Subcutaneous abdominal adipose tissue (tissue), 5 donors: ENCODE measurements around the gene BAX.

Experiments
- H3K27ac ChIP-seq: one replicate; pipeline ENCODE4 v1.7.0; 2013; ENCODE audit warnings: low read depth, mild to moderate bottlenecking, inconsistent platforms, low read length, moderate library complexity
- H3K27me3 ChIP-seq, 5 donors: one replicate each; pipeline ENCODE4 v1.7.0; 2013; ENCODE audit warnings: low read length in 5 of 5, inconsistent platforms in 1 of 5; ENCODE audit not compliant: control insufficient read depth in 5 of 5, insufficient read depth in 4 of 5
- H3K36me3 ChIP-seq, 5 donors: one replicate each; pipeline ENCODE4 v1.7.0; 2013; ENCODE audit warnings: low read length in 5 of 5; ENCODE audit not compliant: control insufficient read depth in 5 of 5, insufficient read depth in 5 of 5
- H3K4me1 ChIP-seq, 5 donors: one replicate each; pipeline ENCODE4 v1.7.0; 2013; ENCODE audit warnings: low read length in 5 of 5, mild to moderate bottlenecking in 3 of 5, moderate library complexity in 1 of 5; ENCODE audit not compliant: control insufficient read depth in 5 of 5, insufficient read depth in 5 of 5
- H3K4me3 ChIP-seq, 5 donors: one replicate each; pipeline ENCODE4 v1.7.0; 2013; ENCODE audit warnings: low read length in 5 of 5, low read depth in 1 of 5
- H3K9ac ChIP-seq, 5 donors: one replicate each; pipeline ENCODE4 v1.7.0; 2013; ENCODE audit warnings: low read length in 5 of 5, mild to moderate bottlenecking in 4 of 5, moderate library complexity in 3 of 5
- H3K9me3 ChIP-seq, 5 donors: one replicate each; pipeline ENCODE4 v1.7.0; 2013; ENCODE audit warnings: low read length in 5 of 5; ENCODE audit not compliant: control insufficient read depth in 5 of 5
- donor health status: healthy.
- donor health status: healthy.
- donor health status: healthy.
- donor health status: healthy.
- donor health status: healthy.

BAX gene

GRCh38 chr19:48928164-48929025 lies 26.3 kb upstream of the BAX start:
- Histone ChIP-seq H3K4me1 (peaks cover 2 to 12% (median 5%) of the 10 kb centered on the region in 5 donors), H3K36me3 (peaks cover 0 to under 1% (median 0%) of the 10 kb centered on the region in 5 donors), H3K27ac (no peak overlapping the region), H3K9ac (no peak overlapping the region), H3K4me3 (no peak overlapping the region), H3K27me3 (peaks cover 0 to 10% (median 7%) of the 10 kb centered on the region in 5 donors), H3K9me3 (no peaks in the 10 kb centered on the region)

GRCh38 chr19:48933382-48933932 lies 21.2 kb upstream of the BAX start, which contains the start of gene DHDH:
Gene DHDH (plus strand): TSS chr19:48933699. CDS start chr19:48933722, 23 bp downstream.
- Histone ChIP-seq H3K9ac (peak within 1 kb of the TSS in 2 of 5 donors; percentile 35 to 38), H3K4me1 (peaks cover 2 to 18% (median 9%) of the 10 kb centered on the region in 5 donors), H3K9me3 (no peaks in the 10 kb centered on the region), H3K27ac (no peak within 1 kb of the TSS), H3K4me3 (peak within 1 kb of the TSS; percentile 43 to 71 (median 57)), H3K27me3 (peaks cover 0 to 19% (median 10%) of the 10 kb centered on the region in 5 donors), H3K36me3 (no peaks in the 10 kb centered on the region)

GRCh38 chr19:48934837-48935236 lies 19.8 kb upstream of the BAX start:
- Histone ChIP-seq H3K9ac (no peak overlapping the region), H3K27me3 (peaks cover 0 to 19% (median 10%) of the 10 kb centered on the region in 5 donors), H3K4me3 (no peak overlapping the region), H3K9me3 (no peaks in the 10 kb centered on the region), H3K27ac (no peak overlapping the region), H3K36me3 (no peaks in the 10 kb centered on the region), H3K4me1 (peaks cover 2 to 17% (median 9%) of the 10 kb centered on the region in 5 donors)

GRCh38 chr19:48935864-48936263 lies 18.8 kb upstream of the BAX start:
- Histone ChIP-seq H3K36me3 (no peaks in the 10 kb centered on the region), H3K27me3 (peaks cover 0 to 19% (median 10%) of the 10 kb centered on the region in 5 donors), H3K9me3 (peaks cover under 1 to 6% (median 4%) of the 10 kb centered on the region in 5 donors), H3K9ac (no peak overlapping the region), H3K4me3 (no peak overlapping the region), H3K4me1 (peaks cover 2 to 17% (median 9%) of the 10 kb centered on the region in 5 donors), H3K27ac (no peak overlapping the region)

- no peak overlapping the region for H3K27ac ChIP-seq
- H3K4me3 ChIP-seq = no peak overlapping the region
- peaks cover 0 to 14% (median 3%) of the 10 kb centered on the region in 5 donors for H3K27me3 ChIP-seq
- no peaks in the 10 kb centered on the region for H3K36me3 ChIP-seq
- H3K9me3 ChIP-seq = peaks cover 4 to 12% (median 7%) of the 10 kb centered on the region in 5 donors
- H3K9ac ChIP-seq = no peak overlapping the region
- H3K4me1 ChIP-seq = peaks cover 0 to 13% (median 6%) of the 10 kb centered on the region in 5 donors
Observed at GRCh38 chr19:48938256-48938655, 16.4 kb upstream of the BAX start.

GRCh38 chr19:48940902-48941301 lies 13.8 kb upstream of the BAX start:
- H3K27ac ChIP-seq = no peak overlapping the region
- peaks cover 0 to 5% (median 0%) of the 10 kb centered on the region in 5 donors for H3K4me1 ChIP-seq
- H3K9me3 ChIP-seq = peaks cover 4 to 12% (median 7%) of the 10 kb centered on the region in 5 donors
- no peaks in the 10 kb centered on the region for H3K27me3 ChIP-seq
- H3K4me3 ChIP-seq = peak overlapping the region in 1 of 5 donors; percentile 3
- no peak overlapping the region for H3K9ac ChIP-seq
- no peaks in the 10 kb centered on the region for H3K36me3 ChIP-seq

- Histone ChIP-seq H3K27me3 (no peaks in the 10 kb centered on the region), H3K9ac (no peak overlapping the region), H3K4me3 (no peak overlapping the region), H3K36me3 (no peaks in the 10 kb centered on the region), H3K4me1 (no peaks in the 10 kb centered on the region), H3K9me3 (peaks cover 4 to 19% (median 12%) of the 10 kb centered on the region in 5 donors), H3K27ac (no peak overlapping the region)
Observed at GRCh38 chr19:48943081-48943480, 11.6 kb upstream of the BAX start.

- no peak overlapping the region for H3K4me3 ChIP-seq
- no peaks in the 10 kb centered on the region for H3K27me3 ChIP-seq
- no peak overlapping the region for H3K9ac ChIP-seq
- H3K4me1 ChIP-seq = no peaks in the 10 kb centered on the region
- H3K27ac ChIP-seq = no peak overlapping the region
- H3K9me3 ChIP-seq = peaks cover 4 to 17% (median 12%) of the 10 kb centered on the region in 5 donors
- H3K36me3 ChIP-seq = no peaks in the 10 kb centered on the region
Observed at GRCh38 chr19:48945415-48945814, 9.3 kb upstream of the BAX start.

GRCh38 chr19:48945817-48946216 lies 8.9 kb upstream of the BAX start:
- Histone ChIP-seq H3K36me3 (no peaks in the 10 kb centered on the region), H3K9ac (no peak overlapping the region), H3K27ac (no peak overlapping the region), H3K27me3 (no peaks in the 10 kb centered on the region), H3K4me1 (no peaks in the 10 kb centered on the region), H3K9me3 (peaks cover 4 to 13% (median 10%) of the 10 kb centered on the region in 5 donors), H3K4me3 (no peak overlapping the region)
